Natural killer cell (primary cell): ENCODE measurements around the gene FAM210B. TPM values are rescaled to one million over a fixed set of nuclear protein-coding genes. Genes with fewer than 3 reads are reported as not detected.

Source experiments
- ATAC-seq, 3 donors: fragments of 150-1000 bp in 2 of 3; fragments of 200-7000 bp in 1 of 3; cut with Tn5 transposase; 1 replicate in 1 of 3; 2 replicates in 2 of 3; pipeline ENCODE4 v1.10.0; 2021; ENCODE audit warnings: mild to moderate bottlenecking in 2 of 3, moderate library complexity in 2 of 3
- DNase-seq, 2 donors: peaks; one replicate each; pipeline versions ENCODE4 v3.0.0 to v3.0.0-alpha.2; 2013 to 2021; ENCODE audit warnings: mixed read lengths in 1 of 2
- H3K27ac ChIP-seq: one replicate; pipeline ENCODE4 v1.5.1; 2013; ENCODE audit warnings: mild to moderate bottlenecking, low read length
- H3K27me3 ChIP-seq: one replicate; pipeline ENCODE4 v1.6.1; 2013; ENCODE audit warnings: low read length; ENCODE audit not compliant: control insufficient read depth, insufficient read depth
- H3K36me3 ChIP-seq: one replicate; pipeline ENCODE4 v1.6.1; 2013; ENCODE audit warnings: low read length; ENCODE audit not compliant: control insufficient read depth, insufficient read depth
- H3K4me1 ChIP-seq: one replicate; pipeline ENCODE4 v1.6.1; 2013; ENCODE audit warnings: low read length; ENCODE audit not compliant: control insufficient read depth, insufficient read depth
- H3K4me3 ChIP-seq: one replicate; pipeline ENCODE4 v1.5.1; 2013; ENCODE audit warnings: low read length
- H3K9me3 ChIP-seq: one replicate; pipeline ENCODE4 v1.6.1; 2013; ENCODE audit warnings: low read length; ENCODE audit not compliant: control insufficient read depth, insufficient read depth
- H3K27ac Mint-ChIP-seq, 2 donors: one replicate each; pipeline ENCODE4 v1.8.0; 2022; ENCODE audit warnings: mild to moderate bottlenecking in 2 of 2, mixed read lengths in 2 of 2, moderate library complexity in 1 of 2
- H3K27me3 Mint-ChIP-seq, 2 donors: one replicate each; pipeline ENCODE4 v1.8.0; 2022; ENCODE audit warnings: low read depth in 2 of 2, mixed read lengths in 2 of 2
- H3K36me3 Mint-ChIP-seq: one replicate; pipeline ENCODE4 v1.8.0; 2022; ENCODE audit warnings: mixed read lengths
- H3K4me1 Mint-ChIP-seq, 2 donors: one replicate each; pipeline ENCODE4 v1.8.0; 2022; ENCODE audit warnings: mixed read lengths in 2 of 2
- H3K4me3 Mint-ChIP-seq: one replicate; pipeline ENCODE4 v1.8.0; 2022; ENCODE audit warnings: mild to moderate bottlenecking, moderate library complexity, mixed read lengths
- H3K9me3 Mint-ChIP-seq, 2 donors: one replicate each; pipeline ENCODE4 v1.8.0; 2022; ENCODE audit warnings: mixed read lengths in 2 of 2
- CTCF ChIP-seq: fragments of 200-600 bp; IDR thresholded peaks from one replicate; pipeline ENCODE4 v1.8.0; 2022; ENCODE audit warnings: antibody characterized with exemption
- WGBS: methylation state at CpG from one replicate; pipeline ENCODE4 v1.1.7; 2013; ENCODE audit warnings: missing lambda C conversion rate; ENCODE audit not compliant: insufficient coverage; 5-methylcytosine and 5-hydroxymethylcytosine counted together
- intact Hi-C: fragments of 100-400 bp; cut with micrococcal nuclease; formaldehyde crosslinking; loops from one replicate; pipeline ENCODE4 v1.14.2; 2022
- total RNA-seq, 4 donors: library from RNA; stranded (reverse); fragments of 120-200 nt in 1 of 4; gene quantifications; one replicate each; pipeline versions ENCODE4 v1.2.3 to v1.2.4, GENCODE V29; 2013 to 2022

Gene FAM210B
- total RNA-seq, 3 donors from 2014 or later (not counting 1 experiment from before 2014, with no cell fraction given): 6.4 to 11.5 (median 8.8) TPM

- WGBS: 100% methylated on average over 1 of the region's 1 CpG
- H3K4me1 Mint-ChIP-seq: peaks cover under 1% of the 10 kb centered on the region in 2 donors
- no peak overlapping the region for H3K27ac Mint-ChIP-seq
- no peaks in the 10 kb centered on the region for H3K9me3 Mint-ChIP-seq
- no peaks in the 10 kb centered on the region for H3K4me1 ChIP-seq
- no peak for DNase-seq
- no peak overlapping the region for H3K4me3 ChIP-seq
- no peak overlapping the region for H3K4me3 Mint-ChIP-seq
- no peak overlapping the region for H3K27ac ChIP-seq
- TF ChIP-seq CTCF: no peak
- H3K36me3 Mint-ChIP-seq: no peaks in the 10 kb centered on the region
- no peaks in the 10 kb centered on the region for H3K36me3 ChIP-seq
- H3K9me3 ChIP-seq: no peaks in the 10 kb centered on the region
- no peaks in the 10 kb centered on the region for H3K27me3 ChIP-seq
- no peak for ATAC-seq
- no peaks in the 10 kb centered on the region for H3K27me3 Mint-ChIP-seq
- intact Hi-C loops: no loop called here
These were observed 22.7 kb downstream of the FAM210B start for GRCh38 chr20:56381501-56381900.

- no peak for ATAC-seq
- Mint-ChIP-seq H3K4me3 (no peak overlapping the region), H3K36me3 (no peaks in the 10 kb centered on the region)
These were observed 23.9 kb downstream of the FAM210B start for GRCh38 chr20:56382696-56383095.

GRCh38 chr20:56383334-56383733 lies 24.6 kb downstream of the FAM210B start:
- ATAC-seq (peak in 1 of 3 donors; percentile 24), DNase-seq (no peak)
- Histone ChIP-seq H3K9me3 (no peaks in the 10 kb centered on the region), H3K27me3 (no peaks in the 10 kb centered on the region), H3K36me3 (no peaks in the 10 kb centered on the region), H3K4me1 (no peaks in the 10 kb centered on the region), H3K4me3 (no peak overlapping the region), H3K27ac (no peak overlapping the region)
- Mint-ChIP-seq H3K27ac (no peak overlapping the region), H3K36me3 (no peaks in the 10 kb centered on the region), H3K9me3 (no peaks in the 10 kb centered on the region), H3K4me3 (no peak overlapping the region), H3K4me1 (no peaks in the 10 kb centered on the region), H3K27me3 (no peaks in the 10 kb centered on the region)
- intact Hi-C loops: no loop called here
- 98% methylated on average over 8 of the region's 8 CpGs for WGBS
- TF ChIP-seq CTCF: no peak

More at GRCh38 chr20:56382696-56383095, 23.9 kb downstream of the FAM210B start:
- Mint-ChIP-seq H3K27ac (no peak overlapping the region), H3K9me3 (no peaks in the 10 kb centered on the region), H3K4me1 (no peaks in the 10 kb centered on the region), H3K27me3 (no peaks in the 10 kb centered on the region)
- Histone ChIP-seq H3K4me3 (no peak overlapping the region), H3K4me1 (no peaks in the 10 kb centered on the region), H3K9me3 (no peaks in the 10 kb centered on the region), H3K27ac (no peak overlapping the region), H3K27me3 (no peaks in the 10 kb centered on the region), H3K36me3 (no peaks in the 10 kb centered on the region)
- no peak for DNase-seq
- TF ChIP-seq CTCF: no peak
- WGBS: 97% methylated on average over 4 of the region's 4 CpGs
- intact Hi-C loops: no loop called here

- Histone ChIP-seq H3K27me3 (no peaks in the 10 kb centered on the region), H3K4me3 (no peak overlapping the region), H3K36me3 (no peaks in the 10 kb centered on the region), H3K27ac (no peak overlapping the region), H3K4me1 (no peaks in the 10 kb centered on the region), H3K9me3 (no peaks in the 10 kb centered on the region)
- DNase-seq (no peak), ATAC-seq (no peak)
- no peaks in the 10 kb centered on the region for H3K4me1 Mint-ChIP-seq
- H3K9me3 Mint-ChIP-seq: no peaks in the 10 kb centered on the region
- WGBS: 95% methylated on average over 4 of the region's 4 CpGs
- no peaks in the 10 kb centered on the region for H3K36me3 Mint-ChIP-seq
- H3K4me3 Mint-ChIP-seq: no peak overlapping the region
- TF ChIP-seq CTCF: no peak
- H3K27me3 Mint-ChIP-seq: no peaks in the 10 kb centered on the region
- no peak overlapping the region for H3K27ac Mint-ChIP-seq
- intact Hi-C loops: no loop called here
These were observed 26.4 kb downstream of the FAM210B start for GRCh38 chr20:56385130-56385529.
